Astrocyte (in vitro differentiated cells and primary cell): ENCODE data around the gene MYB.

Experiments used
- CTCF ChIP-seq: IDR thresholded peaks from 2 replicates; pipeline ENCODE4 v1.5.1; 2011; ENCODE audit warnings: low read depth, mild to moderate bottlenecking, inconsistent platforms, low read length, moderate library complexity; ENCODE audit not compliant: insufficient read depth
- EZH2 ChIP-seq: IDR thresholded peaks from 2 replicates; pipeline ENCODE4 v1.6.1; 2012; ENCODE audit warnings: mild to moderate bottlenecking, low read length, inconsistent platforms; ENCODE audit not compliant: insufficient read depth

- TF ChIP-seq CTCF (no peak), EZH2 (no peak)
Observed at GRCh38 chr6:135166515-135166914, 14.6 kb upstream of the MYB start.
